PFSK-1 (cell line): ENCODE results near the gene SPRING1.

ENCODE experiments used
- FOXP2 ChIP-seq: optimal IDR thresholded peaks from 2 replicates; pipeline ENCODE3; 2011; ENCODE audit warnings: borderline replicate concordance, control low read depth, inconsistent platforms; ENCODE audit not compliant: insufficient read depth; ENCODE audit errors: extremely low read length, extremely low read depth
- POLR2AphosphoS5 ChIP-seq: IDR thresholded peaks from 2 replicates; pipeline ENCODE4 v1.6.1; 2012; ENCODE audit warnings: low read depth, mild to moderate bottlenecking, control low read depth, low read length, moderate library complexity
- SIN3A ChIP-seq: IDR thresholded peaks from 2 replicates; pipeline ENCODE4 v1.6.1; 2012; ENCODE audit warnings: mild to moderate bottlenecking, low read length, moderate library complexity, borderline replicate concordance; ENCODE audit not compliant: insufficient read depth
- TAF1 ChIP-seq: IDR thresholded peaks from 2 replicates; pipeline ENCODE4 v1.6.1; 2012; ENCODE audit warnings: low read length, control low read depth, borderline replicate concordance; ENCODE audit not compliant: insufficient read depth
- TF ChIP-seq, protein P1 (sequence below), 2 experiments: IDR thresholded peaks; 2 replicates each; pipeline versions ENCODE4 v1.6.1 to v1.8.0; 2011 to 2012; ENCODE audit warnings: low read depth in 2 of 2, low read length in 2 of 2, control low read depth in 1 of 2, inconsistent platforms in 1 of 2, mild to moderate bottlenecking in 1 of 2, moderate library complexity in 1 of 2; ENCODE audit not compliant: insufficient read depth in 1 of 2

SPRING1 gene

DNA sequence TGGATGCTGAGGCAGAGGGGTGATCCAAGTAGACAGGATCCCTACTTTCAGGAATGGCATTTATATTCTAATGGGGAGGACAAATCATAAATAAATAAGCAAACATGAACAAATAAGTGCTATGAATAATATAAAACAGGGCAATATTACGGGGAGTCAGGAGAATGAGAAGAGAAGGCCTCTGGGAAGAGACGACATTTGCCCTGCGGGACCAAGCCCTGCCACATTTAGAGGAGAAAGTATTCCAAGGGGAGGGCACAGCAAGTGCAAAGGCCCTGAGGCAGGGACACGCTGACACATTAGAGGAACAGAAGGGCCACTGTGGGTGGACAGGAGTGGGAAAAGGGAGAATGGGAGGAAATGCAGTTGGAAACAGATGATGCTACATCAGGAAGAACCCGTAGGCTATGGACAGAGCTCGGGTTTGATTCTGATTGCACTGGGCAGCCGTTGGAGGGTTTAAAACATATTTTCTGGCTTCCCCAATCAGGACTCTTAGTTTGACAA is 1.6 kb upstream of the SPRING1 start:
- TF ChIP-seq TAF1, result no peak
- TF ChIP-seq FOXP2, result no peak

DNA sequence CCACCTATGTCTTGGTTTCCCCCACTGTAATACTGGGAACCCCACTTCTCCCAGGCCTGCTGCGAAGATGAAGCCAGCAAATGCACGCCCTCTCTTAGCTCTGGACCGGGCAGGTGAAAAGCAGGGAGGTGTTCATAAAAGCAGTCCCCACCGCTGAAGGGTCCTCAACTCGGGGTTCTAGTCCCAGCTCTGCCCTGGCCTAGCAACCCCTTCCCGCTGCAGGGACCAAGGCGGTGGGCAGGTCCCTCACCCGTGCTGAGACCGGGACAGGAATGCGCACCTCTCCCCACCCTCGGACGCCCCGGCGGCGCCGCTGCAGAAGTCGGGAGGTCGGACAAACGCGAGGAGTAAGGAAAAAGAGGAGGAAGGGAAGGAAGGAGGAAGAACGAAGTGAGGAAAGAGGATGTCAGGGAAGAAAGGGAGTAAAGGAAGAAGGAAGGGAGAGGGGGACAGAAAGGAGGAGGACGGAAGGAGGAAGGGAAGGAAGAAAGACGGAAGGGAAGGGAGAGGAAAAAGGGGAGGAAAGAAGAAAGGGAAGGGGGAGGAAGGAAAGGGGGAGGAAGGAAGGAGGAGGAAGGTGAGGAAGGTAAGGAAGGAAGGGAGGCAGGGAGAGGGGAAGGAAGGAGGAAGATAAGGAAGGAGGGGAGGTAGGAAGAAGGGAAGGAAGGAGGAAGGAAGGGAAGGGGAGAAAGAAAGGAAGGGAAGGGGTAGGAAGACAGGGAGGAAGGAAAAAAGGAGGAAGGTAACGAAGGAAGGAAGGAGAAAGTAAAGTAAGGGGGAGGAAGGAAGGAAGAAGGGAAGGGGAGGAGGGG is 701 bp downstream of the SPRING1 start:
- TF ChIP-seq POLR2AphosphoS5 (no peak), TAF1 (no peak)
- TF ChIP-seq, protein P1, sequence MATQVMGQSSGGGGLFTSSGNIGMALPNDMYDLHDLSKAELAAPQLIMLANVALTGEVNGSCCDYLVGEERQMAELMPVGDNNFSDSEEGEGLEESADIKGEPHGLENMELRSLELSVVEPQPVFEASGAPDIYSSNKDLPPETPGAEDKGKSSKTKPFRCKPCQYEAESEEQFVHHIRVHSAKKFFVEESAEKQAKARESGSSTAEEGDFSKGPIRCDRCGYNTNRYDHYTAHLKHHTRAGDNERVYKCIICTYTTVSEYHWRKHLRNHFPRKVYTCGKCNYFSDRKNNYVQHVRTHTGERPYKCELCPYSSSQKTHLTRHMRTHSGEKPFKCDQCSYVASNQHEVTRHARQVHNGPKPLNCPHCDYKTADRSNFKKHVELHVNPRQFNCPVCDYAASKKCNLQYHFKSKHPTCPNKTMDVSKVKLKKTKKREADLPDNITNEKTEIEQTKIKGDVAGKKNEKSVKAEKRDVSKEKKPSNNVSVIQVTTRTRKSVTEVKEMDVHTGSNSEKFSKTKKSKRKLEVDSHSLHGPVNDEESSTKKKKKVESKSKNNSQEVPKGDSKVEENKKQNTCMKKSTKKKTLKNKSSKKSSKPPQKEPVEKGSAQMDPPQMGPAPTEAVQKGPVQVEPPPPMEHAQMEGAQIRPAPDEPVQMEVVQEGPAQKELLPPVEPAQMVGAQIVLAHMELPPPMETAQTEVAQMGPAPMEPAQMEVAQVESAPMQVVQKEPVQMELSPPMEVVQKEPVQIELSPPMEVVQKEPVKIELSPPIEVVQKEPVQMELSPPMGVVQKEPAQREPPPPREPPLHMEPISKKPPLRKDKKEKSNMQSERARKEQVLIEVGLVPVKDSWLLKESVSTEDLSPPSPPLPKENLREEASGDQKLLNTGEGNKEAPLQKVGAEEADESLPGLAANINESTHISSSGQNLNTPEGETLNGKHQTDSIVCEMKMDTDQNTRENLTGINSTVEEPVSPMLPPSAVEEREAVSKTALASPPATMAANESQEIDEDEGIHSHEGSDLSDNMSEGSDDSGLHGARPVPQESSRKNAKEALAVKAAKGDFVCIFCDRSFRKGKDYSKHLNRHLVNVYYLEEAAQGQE (IDR thresholded peaks at IDR 0.05; ENCODE audit: insufficient read depth in 1 of 2, low read depth in 2 of 2, low read length in 2 of 2), result no peak

DNA sequence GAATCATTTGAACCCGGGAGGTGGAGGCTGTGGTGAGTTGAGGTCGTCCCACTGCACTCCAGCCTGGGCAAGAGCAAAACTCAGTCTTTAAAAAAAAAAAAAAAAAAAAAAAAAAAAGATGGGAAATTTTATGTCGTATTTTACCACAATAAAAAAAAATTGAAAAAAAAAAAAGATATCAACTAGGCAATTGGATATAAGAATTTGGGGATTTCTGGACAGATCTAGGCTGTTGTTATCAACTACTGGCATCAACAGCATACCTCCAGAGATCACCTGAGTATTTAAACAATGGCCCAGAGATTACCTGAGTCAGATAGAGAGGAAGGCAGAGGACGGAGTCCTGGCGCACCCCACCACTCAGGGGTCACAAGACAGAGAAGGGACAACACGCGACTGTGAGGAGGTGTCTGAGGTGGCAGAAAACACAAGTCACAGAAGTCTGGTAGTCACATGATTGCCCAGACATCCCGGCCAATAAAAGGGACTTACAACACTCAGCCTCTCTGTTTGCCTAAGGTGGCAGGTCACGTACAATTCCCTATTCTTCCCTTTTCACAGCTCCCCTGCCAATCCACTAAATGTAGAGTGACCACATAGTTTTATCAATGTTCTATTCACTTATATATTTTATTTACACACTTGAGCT is 1.8 kb downstream of the SPRING1 start:
- TF ChIP-seq FOXP2 (no peak), SIN3A (no peak), POLR2AphosphoS5 (no peak), TAF1 (no peak)
- TF ChIP-seq, protein P1 (IDR thresholded peaks at IDR 0.05; ENCODE audit: insufficient read depth in 1 of 2, low read depth in 2 of 2, low read length in 2 of 2), result no peak

DNA sequence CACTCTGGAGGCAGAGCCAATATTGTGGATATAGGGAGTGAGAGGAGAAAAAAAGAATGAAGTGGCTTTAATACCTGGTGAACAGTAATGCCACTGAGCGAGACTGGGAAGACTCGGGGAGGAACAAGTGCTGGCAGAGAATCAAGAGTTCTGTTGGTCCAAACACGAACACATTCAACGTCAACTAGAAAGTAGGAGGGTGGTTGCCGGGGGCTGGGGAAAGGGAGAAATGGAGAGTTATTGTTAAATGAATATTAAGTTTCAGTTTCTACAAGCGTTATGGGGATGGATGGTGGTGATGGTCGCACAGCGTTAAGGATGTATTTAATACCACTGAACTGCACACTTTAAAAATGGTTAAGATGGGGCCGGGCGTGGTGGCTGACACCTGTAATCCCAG is 2.8 kb downstream of the SPRING1 start:
- TF ChIP-seq FOXP2 (no peak), POLR2AphosphoS5 (no peak), TAF1 (no peak), SIN3A (no peak)
- TF ChIP-seq, protein P1 (IDR thresholded peaks at IDR 0.05; ENCODE audit: insufficient read depth in 1 of 2, low read depth in 2 of 2, low read length in 2 of 2), result no peak

DNA sequence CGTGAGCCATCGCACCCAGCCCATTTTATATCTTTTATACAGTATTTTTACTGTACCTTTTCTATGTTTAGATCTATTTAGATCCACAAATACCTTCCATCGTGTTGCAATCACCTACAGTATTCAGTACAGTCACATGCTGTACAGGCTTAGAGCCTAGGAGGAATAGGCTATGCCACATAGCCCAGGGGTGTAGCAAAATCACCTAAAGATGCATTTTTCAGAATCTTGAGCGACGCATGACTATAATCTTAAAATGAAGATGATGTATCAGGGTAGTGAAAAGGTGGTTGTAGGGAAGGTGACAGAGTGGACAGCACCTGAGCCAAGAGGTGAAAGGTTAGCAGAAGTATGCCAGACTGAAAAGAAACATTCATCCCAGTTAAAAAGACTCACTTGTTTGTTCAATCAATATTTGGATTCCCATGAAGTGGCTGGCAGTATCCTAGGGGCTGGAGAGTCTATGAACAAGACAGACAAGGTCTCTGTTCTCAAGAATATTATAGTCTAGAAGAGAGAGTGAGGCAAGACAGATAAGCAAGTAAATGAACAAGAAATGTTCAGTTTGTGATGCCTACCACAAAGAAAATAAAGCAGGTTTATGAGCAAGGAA is 3.6 kb downstream of the SPRING1 start:
- TF ChIP-seq, protein P1 (IDR thresholded peaks at IDR 0.05; ENCODE audit: insufficient read depth in 1 of 2, low read depth in 2 of 2, low read length in 2 of 2), result no peak
- TF ChIP-seq TAF1, result no peak
- no peak for TF ChIP-seq FOXP2
- no peak for TF ChIP-seq POLR2AphosphoS5
- TF ChIP-seq SIN3A, result no peak
